GM21423 (cell line): ENCODE data around the gene LHPP.
"Not testable (repeated sequence)": the region's sequence is repeated elsewhere in the genome, so short reads cannot be mapped to it uniquely, and the experiment has no call there.

ENCODE experiments used
- ATAC-seq: cut with Tn5 transposase; IDR thresholded peaks from one replicate; pipeline ENCODE4 v1.9.1; 2021; ENCODE audit warnings: mild to moderate bottlenecking, moderate library complexity; ENCODE audit not compliant: unreplicated experiment

Gene LHPP

DNA sequence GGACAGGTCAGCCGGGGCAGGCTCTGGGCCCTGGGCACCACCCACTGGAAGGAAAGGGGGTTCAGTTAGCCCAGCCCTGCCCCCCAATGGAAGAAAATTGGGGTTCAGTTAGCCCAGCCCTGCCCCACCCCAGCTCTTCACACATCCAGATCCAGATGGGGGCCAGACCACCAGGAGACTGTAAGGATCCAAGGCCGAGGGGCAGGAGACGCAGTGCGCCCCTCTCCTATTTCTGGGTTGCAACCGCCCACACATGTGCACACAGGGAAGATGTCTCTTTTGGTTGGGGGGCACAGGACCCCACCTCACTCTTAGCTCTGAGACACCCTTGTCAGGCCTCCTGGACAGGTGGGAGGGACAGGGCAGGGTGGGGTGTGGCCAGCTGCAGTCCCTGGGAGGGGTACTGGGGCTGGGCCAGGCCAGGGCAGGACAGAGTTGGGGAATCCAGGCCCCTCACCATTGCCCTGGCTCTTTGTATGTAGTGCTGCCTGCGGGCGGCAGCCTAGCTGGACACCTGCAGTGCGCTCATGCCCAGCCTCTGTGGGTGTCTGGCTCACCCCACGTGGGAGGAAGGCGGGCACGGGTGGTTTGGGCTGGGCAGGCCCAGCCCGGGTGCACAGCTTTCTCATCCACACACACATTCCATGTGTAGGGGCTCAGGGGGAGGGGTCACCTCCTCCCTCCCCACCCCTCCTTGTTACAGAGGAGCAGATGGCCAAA, 141.2 kb downstream of the LHPP start:
- no peak for ATAC-seq

DNA sequence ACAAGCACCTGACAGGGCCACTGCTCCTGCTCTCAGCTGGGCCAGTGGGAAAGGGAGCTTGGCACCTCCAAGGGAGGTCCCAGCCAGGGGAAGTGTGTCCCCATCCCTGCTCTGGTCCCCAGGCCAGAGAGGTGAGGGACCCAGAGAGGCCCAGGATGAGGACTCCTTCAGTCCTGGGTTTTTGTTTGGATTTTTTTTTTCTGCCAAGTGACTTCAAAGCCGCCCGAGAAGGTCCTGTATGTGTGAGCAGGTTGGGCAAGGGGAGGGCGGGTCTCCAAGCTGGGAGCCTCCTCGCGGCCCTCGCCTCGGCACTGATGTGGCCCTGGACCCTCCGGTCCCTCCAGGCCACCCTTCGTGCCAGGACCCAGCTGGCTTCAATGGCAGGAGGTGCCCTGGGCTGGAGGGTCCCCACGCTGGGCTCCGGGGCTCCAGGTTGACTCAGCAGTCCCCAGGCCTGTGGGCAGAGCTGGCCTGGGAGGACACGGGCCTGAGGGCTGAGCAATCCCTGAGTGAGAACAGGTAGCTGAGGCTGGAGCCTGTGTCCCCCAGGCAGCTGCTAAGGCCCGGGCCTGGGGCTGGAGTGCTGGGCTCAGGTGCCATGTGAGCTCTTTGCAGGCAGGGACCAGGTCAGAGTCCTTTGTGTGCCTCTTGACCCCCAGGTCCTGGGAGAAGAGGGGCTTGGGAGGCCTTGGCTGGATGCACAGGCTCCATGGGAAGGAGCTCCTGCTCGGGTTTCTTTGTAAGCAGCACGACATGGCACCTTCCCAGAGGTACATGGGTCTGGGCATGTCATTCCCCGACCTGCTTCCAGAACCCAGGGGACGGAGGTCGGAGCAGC, 142.0 kb downstream of the LHPP start:
- no peak for ATAC-seq

DNA sequence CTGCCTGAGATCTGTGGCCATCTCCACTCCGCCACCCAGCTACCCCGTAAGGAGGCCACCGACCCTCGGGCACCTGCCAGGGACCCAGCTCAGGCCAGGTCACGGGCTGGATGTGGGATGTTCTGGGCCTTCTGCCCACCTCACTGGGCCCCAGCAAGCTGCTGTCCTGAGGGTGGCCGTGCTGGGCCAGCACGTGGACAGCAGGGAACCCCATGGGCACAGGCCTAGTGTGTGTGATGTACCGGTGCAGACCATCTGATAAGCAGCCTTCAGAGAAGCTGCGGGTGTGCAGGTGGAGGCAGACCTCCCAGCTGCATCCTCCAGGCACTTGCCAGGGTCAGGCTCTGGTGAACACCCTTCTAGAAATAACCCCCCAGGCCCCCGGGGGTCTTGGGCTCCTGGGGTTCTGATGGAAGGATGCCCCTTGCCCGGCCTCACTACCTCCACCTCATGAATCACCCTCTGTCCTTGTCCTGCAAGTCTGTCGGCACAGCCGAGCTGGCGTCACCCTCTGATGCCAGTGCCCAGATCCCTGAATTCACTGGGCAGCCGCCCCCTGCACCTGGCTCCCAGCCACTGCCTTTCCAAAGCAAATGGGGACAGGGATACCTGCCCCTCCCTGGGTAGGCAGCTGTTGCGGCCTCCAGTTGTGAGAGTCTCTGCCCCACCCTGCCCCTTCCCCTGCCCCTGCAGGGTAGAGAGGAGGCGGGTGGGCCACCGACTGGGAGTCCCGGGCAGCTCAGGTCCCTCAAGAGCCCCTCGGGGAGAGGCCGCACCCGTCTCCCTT, 142.8 kb downstream of the LHPP start:
- ATAC-seq = no peak

DNA sequence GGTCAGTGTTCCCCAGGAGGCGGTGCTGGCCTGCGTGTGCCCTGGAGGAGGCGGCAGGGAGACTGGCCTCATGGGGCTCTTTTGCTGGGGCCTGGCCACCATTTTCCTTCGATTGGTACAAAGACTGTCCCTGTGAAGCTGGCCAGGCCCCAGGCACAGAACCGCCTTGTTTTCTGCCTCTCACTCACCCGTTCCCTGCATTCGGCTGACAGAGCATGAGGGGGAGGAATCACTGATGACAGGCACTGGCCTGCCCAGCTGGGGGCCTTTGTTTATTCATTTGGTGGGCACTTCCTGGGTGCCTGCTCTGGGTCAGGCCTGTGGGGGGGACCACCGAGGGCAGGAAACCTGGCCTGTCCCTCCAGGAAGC, 143.4 kb downstream of the LHPP start:
- no peak for ATAC-seq

DNA sequence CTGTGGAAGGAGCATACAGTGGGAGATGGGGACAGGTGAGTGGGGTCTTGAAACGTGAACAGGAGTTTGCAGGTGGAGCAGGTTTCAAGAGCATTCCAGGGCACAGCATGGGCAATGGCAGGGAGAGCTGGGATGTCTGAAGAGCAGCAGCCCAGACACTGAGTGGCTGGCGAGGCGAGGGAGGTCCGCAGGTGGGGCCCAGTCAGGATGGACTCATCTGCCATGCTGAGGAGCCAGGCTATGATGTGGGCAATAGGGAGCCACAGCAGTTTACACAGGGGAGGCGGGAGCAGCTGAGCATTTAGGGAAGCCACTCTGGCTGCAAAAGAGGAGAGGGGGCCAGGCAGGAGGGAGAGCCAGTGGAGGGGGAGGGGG, 143.8 kb downstream of the LHPP start:
- no peak for ATAC-seq

DNA sequence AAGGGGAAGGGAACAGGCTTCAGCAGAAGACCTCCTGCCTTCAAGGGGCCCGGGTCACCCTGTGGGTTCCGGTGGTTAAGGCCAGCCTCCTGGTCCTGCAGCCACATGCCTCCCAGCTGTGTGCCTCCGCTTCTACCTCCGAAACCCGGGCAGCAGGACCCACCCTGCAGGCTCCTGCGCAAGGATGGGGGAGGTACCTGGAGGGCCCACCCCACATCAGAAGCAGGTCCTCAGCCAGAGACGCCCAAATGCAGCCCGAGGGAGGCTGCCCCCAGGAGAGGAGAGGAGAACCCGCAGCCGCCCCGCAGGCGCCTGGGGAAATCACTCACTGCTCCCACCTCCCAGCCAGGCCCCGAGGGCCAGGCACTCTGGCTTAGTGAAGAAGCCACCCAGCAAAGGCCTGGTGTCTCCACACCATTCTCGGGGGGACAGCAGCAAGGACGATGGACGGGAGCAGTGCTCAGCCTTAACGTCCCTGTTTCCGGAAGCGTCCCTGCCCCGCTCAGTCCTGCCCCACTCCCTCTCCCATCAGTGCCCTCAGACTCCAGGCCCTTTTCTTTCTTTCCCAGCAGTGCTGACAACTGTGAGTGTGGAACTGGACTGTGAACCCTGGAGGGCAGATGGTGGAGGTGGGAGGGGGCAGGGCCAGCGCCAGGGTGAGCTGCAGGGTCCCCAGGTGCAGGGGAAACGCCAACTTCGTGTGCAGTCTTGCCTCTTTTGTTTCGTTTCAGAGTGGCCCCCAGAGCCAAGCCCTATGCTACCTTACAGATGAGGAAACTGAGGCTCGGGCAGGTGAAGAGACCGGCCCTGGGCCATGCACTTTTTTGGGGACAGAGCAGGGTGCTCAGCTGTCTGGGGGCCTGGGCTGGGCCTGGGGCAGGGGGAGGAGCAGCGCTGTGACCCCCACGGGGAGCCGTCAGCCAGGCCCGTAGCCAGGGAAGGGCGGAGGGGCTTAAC, 144.5 kb downstream of the LHPP start:
- ATAC-seq = no peak

DNA sequence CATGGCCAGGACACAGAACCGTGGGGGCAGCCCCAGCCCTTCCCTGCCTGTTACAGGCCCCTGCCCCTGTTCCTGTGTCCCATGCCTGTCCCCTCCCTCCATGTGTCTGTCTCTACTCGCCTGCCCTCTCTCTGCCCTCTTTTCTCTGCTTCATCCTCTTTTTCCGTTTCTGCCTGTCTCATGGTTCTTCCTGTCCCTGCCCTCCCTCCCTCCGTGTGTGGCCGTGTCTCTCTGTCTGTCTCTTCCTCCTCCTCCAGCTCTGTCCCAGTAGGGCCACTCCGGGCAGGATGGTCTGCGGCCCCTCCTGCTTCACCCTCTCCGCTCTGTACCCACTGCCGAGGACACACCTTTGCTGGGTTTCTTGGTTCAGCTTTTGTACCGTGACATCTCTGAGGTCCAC, 145.2 kb downstream of the LHPP start:
- ATAC-seq = no peak

DNA sequence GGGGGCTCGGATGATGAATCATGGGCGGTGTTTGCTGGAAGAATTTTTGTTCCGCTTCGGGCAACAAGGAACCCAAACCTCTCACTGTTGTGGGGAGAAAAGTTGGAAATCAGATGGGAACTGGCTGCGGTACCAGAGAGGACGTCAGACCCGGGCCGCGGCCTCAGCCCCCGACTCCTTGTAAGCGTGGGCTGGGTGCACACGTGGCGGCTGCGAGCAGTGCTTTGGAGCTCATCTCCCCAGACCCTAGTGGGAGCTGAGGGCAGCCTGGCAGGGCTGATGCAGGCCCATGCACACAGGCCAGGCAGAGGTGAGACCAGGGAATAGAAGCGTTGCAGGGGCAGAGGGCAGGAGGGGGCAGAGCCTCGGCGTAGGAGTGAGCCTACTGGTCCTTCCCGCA, 146.1 kb downstream of the LHPP start:
- ATAC-seq = no peak

DNA sequence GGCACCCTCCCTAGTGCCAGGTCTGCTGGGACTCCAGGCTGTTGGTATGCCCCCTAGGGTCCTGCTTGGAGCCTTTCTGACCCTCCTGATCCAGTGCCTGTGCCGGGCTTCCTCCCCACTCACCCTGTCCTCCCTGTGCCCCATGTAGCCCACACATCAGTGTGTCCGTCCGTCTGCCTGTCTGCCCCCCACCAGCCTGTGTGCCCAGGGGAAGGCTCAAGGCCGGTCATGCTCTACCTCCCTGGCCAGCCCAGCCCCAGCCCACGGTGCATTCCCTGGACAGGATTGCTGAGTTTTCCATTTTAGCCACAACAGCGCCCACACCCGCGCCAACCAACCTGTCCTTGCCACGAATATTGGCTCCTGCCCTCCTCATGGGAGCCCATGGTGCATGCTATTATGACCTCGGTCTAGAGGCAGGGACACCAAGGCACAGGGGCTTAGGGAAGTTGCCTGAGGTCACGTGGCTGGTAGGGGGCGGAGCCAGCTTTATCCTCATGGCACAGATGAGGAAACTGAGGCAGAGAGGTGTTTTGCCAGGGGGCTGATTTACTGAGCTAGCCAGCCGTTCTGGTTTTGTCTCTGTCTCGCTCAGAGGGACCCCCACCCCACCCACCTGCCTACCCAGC, 146.6 kb downstream of the LHPP start:
- ATAC-seq = no peak

DNA sequence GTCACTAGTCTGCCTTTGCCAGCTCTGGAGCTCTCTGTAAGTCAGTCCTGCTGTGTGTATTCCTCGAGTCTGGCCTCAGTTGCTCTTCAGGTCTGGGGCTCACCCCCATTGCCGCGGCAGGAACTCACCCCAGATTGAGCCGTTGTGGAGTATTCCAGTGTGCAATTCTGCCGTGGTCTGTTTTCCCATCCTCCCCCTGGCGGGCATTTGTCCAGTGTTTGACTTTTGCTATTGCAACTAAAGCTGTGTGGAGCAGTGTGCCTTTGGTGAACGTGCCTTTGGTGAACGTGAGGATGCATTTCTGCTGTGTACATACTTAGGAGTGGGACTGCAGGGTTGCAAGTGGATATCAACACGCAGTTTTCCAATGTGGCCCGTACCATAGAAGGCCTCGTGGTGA, 148.1 kb downstream of the LHPP start:
- ATAC-seq = no peak

DNA sequence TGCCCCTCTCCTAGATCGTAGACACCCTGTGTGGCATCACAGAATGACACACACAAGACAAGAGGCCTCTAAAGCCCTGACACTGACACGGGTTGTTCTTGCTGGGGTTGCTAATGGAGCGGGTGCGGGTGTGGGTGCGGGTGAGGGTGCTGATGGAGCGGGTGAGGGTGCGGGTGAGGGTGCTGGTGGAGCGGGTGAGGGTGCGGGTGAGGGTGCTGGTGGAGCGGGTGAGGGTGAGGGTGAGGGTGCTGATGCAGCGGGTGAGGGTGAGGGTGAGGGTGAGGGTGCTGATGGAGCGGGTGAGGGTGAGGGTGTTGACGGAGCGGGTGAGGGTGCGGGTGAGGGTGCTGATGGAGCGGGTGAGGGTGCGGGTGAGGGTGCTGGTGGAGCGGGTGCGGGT, 148.6 kb downstream of the LHPP start:
- ATAC-seq = not testable (repeated sequence)

DNA sequence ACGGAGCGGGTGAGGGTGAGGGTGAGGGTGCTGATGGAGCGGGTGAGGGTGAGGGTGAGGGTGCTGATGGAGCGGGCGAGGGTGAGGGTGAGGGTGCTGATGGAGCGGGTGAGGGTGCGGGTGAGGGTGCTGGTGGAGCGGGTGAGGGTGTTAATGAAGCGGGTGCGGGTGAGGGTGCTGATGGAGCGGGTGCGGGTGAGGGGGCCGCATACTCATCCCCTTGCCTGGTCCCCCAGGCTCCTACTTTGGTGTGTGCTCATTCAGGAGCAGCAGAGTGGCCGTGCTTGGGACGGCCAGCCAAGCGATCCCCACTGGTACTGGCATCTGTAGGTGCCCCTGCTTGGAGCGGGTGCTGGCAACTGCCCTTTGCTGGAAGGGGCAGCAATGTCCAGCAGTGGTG, 149.2 kb downstream of the LHPP start:
- ATAC-seq = not testable (repeated sequence)

DNA sequence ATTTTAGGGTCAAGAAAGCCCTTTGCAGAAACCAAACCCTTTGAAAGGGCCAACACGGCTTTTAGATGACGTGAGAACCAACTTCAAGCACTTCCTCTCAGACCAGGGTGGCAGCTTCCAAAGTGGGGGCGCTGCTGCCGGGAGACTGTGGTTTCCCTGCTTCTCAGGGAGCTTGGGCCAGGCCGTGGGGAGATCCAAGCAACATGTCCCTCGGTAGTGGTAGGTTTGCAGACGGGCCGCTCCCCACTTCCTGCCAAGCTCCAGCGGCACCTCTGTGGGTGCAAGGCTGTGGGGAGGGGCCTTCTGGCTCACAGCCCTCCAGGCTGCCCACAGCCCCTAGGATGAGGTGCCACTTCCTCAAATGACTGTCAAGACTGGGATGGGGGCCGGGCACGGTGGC, 150.1 kb downstream of the LHPP start:
- ATAC-seq = no peak

DNA sequence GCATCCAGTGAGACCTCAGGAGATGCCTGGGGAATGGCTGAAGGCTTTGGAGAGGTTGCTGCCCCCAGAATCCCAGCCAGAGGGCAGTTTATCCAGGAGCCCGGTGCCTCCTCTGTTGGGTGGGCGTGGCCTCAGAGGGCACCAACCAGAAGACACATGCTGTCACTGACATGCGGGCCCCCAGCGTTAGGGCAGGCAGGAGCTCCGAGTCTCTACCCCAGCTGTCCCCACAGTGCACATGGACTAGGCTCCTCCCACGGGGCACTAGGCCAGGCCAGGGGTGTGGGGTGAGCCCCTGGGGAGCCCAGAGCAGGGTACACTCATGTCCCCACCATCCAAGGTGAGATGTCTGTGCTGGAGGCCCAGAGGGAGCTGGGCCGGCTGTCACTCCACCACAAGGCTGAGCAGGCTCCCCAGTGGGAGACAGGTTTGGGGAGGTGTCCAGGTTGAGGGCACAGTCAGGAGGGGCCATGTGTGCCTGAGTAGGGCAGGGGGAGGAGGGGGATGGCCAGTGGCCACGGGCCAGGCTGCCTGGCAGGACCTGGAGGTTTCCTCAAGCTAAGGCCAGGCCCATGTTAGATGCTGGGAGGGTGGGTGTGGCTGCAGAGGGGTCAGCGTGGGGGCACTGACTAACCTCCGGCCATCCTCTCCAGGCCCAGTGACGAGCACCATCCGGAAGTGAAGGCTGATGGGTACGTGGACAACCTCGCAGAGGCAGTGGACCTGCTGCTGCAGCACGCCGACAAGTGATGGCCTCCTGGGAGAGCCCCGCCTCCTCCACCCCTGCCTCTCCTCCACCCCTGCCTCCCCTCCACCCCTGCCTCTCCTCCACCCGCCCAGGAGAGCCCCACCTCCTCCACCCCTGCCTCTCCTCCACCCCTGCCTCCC, 151.2 kb downstream of the LHPP start:
- no peak for ATAC-seq

DNA sequence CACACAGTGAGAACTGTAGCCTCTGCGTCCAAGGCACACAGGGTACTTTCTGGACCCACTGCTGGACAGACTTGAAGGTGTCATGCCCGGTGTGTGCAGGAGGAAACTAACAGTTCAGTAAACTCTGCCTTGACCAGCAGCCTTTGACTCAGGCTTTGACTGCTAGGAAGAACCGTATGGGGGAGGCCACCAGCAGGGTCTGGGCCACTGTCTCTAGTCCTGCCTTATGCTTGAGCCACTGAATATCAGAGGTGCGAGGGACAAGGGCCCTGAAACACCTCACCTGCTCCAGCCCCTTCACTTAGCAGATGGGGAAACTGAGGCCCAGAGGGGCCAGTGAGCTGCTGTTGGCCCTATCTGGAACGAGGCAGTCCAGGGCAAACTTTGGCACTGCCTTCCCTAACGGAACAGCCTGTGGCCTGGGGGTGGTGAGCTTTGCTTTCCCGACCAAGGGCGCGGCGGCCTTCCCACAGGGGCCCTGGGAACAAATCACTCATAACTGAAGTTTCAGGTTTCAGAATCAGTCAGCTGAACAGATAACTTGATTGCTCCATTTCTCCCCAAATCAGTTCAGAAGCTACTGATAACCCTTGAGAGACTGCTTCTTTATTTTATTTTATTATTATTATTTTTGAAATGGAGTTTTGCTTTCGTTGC, 152.5 kb downstream of the LHPP start:
- no peak for ATAC-seq

DNA sequence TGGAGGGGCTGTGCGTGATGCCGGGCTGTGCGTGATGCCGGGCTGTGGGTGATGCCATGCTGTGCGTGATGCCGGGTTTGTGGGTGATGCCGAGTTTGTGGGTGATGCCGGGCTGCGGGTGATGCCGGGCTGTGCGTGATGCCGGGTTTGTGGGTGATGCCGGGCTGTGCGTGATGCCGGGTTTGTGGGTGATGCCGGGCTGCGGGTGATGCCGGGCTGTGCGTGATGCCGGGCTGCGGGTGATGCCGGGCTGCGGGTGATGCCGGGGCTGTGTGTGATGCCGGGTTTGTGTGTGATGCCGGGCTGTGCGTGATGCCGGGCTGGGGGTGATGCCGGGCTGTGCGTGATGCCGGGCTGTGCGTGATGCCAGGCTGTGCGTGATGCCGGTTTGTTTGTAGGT, 153.6 kb downstream of the LHPP start:
- ATAC-seq = no peak

DNA sequence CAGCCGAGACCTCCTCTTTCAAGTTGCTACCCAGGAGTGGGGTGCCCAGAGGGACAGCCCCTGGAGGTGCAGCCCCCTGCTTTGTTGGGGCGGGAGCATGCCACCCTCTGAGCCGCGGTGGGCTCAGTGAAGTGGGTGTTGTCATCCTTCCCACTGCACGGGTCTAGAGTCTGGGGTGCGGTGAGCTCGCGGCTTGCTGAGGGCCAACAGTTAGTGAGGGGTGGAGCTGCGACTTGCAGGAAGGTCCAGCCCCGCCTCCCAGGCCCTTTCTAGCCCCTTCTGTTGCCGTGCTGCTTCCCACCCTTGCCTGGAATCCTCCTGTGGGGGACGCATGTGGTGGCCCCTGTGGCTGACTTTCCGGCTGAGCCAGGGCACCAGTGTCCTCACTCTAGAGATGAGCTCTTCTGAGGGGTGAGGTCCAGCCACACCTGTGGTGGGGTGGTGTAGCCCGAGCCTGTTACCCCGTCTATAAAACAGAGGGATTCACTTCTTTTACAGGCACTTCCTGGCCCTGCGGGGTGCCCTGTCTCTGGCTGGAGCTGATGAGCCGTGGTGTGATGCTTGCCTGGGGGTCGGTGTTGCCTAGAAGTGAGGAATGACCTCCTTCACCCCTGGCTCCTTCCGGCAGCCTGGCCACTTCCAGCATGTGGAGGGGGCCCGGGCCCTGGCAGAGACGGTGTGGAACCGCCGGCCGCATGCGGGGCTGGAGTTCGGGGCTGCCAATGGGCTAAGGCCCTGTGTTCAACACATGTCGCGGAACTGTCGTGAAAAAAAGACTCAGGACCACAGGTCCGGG, 154.6 kb downstream of the LHPP start:
- no peak for ATAC-seq

DNA sequence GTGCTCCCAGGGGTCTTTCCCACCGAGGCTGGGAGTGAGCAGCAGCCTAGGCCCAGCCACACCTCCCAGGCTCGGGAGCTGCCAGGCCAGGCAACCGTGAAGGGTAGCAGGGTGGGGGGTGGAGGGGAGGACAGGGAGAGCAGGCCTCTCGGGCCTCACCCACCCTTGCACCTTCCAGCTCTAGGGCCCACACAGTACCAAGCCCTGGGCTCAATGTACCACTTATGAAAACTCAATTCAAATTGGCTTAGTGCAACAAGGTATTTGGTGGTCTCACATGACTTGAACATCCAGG, 155.2 kb downstream of the LHPP start:
- ATAC-seq = no peak
